ENCODE measurements around the gene PRKCZ.

PRKCZ gene

GRCh38 chr1:2098301-2098698 is 48.1 kb downstream of the PRKCZ start:
- Histone ChIP-seq H3K27ac (replicated peaks) (no peak overlapping the region), H3K4me3 (replicated peaks; ENCODE audit: insufficient read depth, low read length) (no peak overlapping the region), H3K27me3 (ENCODE audit: insufficient read depth, poor library complexity, severe bottlenecking) (no peaks in the 10 kb centered on the region)
- no peak for DNase-seq (ENCODE audit: low read depth in 1 of 2, low spot score in 1 of 2)
- TF ChIP-seq SPI1 (IDR thresholded peaks at IDR 0.05; ENCODE audit: borderline replicate concordance, low read depth), result no peak

DNA sequence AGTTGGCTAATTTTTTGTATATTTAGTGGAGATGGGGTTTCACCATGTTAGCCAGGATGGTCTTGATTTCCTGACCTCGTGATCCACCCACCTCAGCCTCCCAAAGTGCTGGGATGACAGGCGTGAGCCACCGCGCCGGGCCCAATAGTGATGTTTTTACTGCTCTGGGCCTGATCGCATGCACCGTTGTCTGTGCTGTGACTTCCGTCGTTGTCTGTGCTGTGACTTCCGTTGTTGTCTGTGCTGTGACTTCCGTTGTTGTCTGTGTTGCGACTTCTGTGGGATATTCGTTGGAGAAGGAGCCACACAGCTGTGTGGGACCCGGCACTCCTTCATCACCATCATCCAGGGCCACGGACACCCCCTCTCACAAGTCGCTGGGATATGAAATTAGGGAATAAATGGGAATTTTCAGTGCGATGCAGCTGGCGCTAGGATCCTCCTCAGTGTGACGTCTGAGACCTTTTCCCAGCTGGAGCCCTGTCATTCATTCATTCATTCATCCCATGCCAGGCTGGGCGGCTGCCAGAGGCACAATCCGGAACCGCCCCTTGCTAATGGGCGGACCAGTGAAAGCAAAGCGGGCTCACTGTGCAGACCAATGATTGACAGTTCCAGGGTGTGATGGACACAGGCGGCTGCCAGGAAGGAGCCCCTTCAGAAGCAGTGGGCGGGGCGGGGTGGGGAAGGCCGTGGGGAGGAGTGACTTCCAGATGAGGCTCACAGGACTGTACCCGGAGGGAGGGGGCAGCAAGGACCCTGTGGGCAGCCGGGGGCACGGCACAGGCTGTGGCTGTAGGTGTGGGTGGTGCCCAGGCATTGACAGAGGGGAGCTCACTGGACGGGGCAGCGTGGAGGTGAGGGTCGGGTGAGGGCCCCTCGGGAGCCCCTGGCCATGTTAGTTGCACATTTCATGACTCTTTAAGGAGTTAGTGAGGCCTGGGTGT is 48.9 kb downstream of the PRKCZ start:
- no peak overlapping the region for H3K27ac ChIP-seq (replicated peaks)
- H3K4me3 ChIP-seq (replicated peaks; ENCODE audit: insufficient read depth, low read length), result no peak overlapping the region
- DNase-seq (ENCODE audit: low read depth in 1 of 2, low spot score in 1 of 2), result no peak
- H3K27me3 ChIP-seq (ENCODE audit: insufficient read depth, poor library complexity, severe bottlenecking), result no peaks in the 10 kb centered on the region
- TF ChIP-seq, protein P1, sequence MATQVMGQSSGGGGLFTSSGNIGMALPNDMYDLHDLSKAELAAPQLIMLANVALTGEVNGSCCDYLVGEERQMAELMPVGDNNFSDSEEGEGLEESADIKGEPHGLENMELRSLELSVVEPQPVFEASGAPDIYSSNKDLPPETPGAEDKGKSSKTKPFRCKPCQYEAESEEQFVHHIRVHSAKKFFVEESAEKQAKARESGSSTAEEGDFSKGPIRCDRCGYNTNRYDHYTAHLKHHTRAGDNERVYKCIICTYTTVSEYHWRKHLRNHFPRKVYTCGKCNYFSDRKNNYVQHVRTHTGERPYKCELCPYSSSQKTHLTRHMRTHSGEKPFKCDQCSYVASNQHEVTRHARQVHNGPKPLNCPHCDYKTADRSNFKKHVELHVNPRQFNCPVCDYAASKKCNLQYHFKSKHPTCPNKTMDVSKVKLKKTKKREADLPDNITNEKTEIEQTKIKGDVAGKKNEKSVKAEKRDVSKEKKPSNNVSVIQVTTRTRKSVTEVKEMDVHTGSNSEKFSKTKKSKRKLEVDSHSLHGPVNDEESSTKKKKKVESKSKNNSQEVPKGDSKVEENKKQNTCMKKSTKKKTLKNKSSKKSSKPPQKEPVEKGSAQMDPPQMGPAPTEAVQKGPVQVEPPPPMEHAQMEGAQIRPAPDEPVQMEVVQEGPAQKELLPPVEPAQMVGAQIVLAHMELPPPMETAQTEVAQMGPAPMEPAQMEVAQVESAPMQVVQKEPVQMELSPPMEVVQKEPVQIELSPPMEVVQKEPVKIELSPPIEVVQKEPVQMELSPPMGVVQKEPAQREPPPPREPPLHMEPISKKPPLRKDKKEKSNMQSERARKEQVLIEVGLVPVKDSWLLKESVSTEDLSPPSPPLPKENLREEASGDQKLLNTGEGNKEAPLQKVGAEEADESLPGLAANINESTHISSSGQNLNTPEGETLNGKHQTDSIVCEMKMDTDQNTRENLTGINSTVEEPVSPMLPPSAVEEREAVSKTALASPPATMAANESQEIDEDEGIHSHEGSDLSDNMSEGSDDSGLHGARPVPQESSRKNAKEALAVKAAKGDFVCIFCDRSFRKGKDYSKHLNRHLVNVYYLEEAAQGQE (IDR thresholded peaks at IDR 0.05; ENCODE audit: insufficient replicate concordance, low read depth), result no peak
- no peak for TF ChIP-seq GABPA (IDR thresholded peaks at IDR 0.05; ENCODE audit: low read depth)
- TF ChIP-seq, protein P2, sequence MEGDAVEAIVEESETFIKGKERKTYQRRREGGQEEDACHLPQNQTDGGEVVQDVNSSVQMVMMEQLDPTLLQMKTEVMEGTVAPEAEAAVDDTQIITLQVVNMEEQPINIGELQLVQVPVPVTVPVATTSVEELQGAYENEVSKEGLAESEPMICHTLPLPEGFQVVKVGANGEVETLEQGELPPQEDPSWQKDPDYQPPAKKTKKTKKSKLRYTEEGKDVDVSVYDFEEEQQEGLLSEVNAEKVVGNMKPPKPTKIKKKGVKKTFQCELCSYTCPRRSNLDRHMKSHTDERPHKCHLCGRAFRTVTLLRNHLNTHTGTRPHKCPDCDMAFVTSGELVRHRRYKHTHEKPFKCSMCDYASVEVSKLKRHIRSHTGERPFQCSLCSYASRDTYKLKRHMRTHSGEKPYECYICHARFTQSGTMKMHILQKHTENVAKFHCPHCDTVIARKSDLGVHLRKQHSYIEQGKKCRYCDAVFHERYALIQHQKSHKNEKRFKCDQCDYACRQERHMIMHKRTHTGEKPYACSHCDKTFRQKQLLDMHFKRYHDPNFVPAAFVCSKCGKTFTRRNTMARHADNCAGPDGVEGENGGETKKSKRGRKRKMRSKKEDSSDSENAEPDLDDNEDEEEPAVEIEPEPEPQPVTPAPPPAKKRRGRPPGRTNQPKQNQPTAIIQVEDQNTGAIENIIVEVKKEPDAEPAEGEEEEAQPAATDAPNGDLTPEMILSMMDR (IDR thresholded peaks at IDR 0.05; ENCODE audit: insufficient read depth, low read length), result no peak
- TF ChIP-seq POLR2AphosphoS5 (IDR thresholded peaks at IDR 0.05; ENCODE audit: low read depth), result no peak
- TF ChIP-seq SPI1 (IDR thresholded peaks at IDR 0.05; ENCODE audit: borderline replicate concordance, low read depth), result no peak

GRCh38 chr1:2099886-2100779 is 49.9 kb downstream of the PRKCZ start:
- Histone ChIP-seq H3K27me3 (ENCODE audit: insufficient read depth, poor library complexity, severe bottlenecking) (no peaks in the 10 kb centered on the region), H3K4me3 (replicated peaks; ENCODE audit: insufficient read depth, low read length) (no peak overlapping the region), H3K27ac (replicated peaks) (no peak overlapping the region)
- TF ChIP-seq GABPA (IDR thresholded peaks at IDR 0.05; ENCODE audit: low read depth), result no peak
- no peak for TF ChIP-seq SPI1 (IDR thresholded peaks at IDR 0.05; ENCODE audit: borderline replicate concordance, low read depth)
- TF ChIP-seq, protein P1 (IDR thresholded peaks at IDR 0.05; ENCODE audit: insufficient replicate concordance, low read depth), result no peak
- TF ChIP-seq POLR2AphosphoS5 (IDR thresholded peaks at IDR 0.05; ENCODE audit: low read depth), result no peak
- TF ChIP-seq, protein P2 (IDR thresholded peaks at IDR 0.05; ENCODE audit: insufficient read depth, low read length), result no peak
- no peak for DNase-seq (ENCODE audit: low read depth in 1 of 2, low spot score in 1 of 2)

DNA sequence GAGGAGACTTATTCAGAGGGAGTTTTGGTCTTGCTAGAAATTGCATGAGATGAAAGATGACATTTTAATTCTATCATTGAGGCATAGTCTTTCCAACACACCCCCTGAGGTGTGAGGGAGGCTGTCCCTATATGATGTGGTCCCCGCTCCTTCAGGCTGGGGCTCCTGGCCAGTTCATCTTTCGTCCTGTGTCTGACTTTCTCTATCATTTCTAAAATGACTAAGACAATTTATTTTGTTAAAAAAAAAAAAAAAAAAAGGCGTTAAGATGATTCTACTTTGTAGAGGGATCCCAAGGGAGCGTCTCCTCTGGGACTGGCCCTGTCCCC is 50.5 kb downstream of the PRKCZ start:
- DNase-seq (ENCODE audit: low read depth in 1 of 2, low spot score in 1 of 2), result no peak
- Histone ChIP-seq H3K27ac (replicated peaks) (no peak overlapping the region), H3K27me3 (ENCODE audit: insufficient read depth, poor library complexity, severe bottlenecking) (no peaks in the 10 kb centered on the region), H3K4me3 (replicated peaks; ENCODE audit: insufficient read depth, low read length) (no peak overlapping the region)
- TF ChIP-seq, protein P1 (IDR thresholded peaks at IDR 0.05; ENCODE audit: insufficient replicate concordance, low read depth), result no peak
- TF ChIP-seq, protein P2 (IDR thresholded peaks at IDR 0.05; ENCODE audit: insufficient read depth, low read length), result no peak

Data from HL-60 (cell line).